OCI-LY7 (cell line): ENCODE measurements around the gene TYK2. TPM values are rescaled to one million over a fixed set of nuclear protein-coding genes. Genes with fewer than 3 reads are reported as not detected.

Experiments used
- BruUV-seq: library from RNA; stranded (reverse); fragments of 400-500 nt; replicated peaks from 2 replicates; lab custom pipeline; 2021; lab: Mats Ljungman, UMichigan
- CTCF ChIA-PET: fragments of 300-600 bp; sonication (Branson Sonifier 250); formaldehyde crosslinking; loops from one replicate; lab custom pipeline; 2022; ENCODE audit warnings: antibody characterized with exemption; ENCODE audit not compliant: unreplicated experiment; lab: Charles Lee
- POLR2A ChIA-PET: fragments of 300-600 bp; sonication (Branson Sonifier 250); formaldehyde crosslinking; loops from one replicate; lab custom pipeline; 2022; ENCODE audit warnings: antibody characterized with exemption; lab: Charles Lee
- DNase-seq: peaks from one replicate; pipeline ENCODE4 v3.0.0-alpha.2; 2015; ENCODE audit warnings: low spot score
- H2AFZ ChIP-seq: fragments of 200-600 bp; sonication (generic), shearing (Covaris generic); 2 replicates; pipeline ENCODE4 v1.6.1; 2014; ENCODE audit warnings: mild to moderate bottlenecking, antibody characterized with exemption, low read length, moderate library complexity
- H3K27ac ChIP-seq: fragments of 200-600 bp; sonication (generic); 2 replicates; pipeline ENCODE4 v1.5.1; 2014; ENCODE audit warnings: mixed run types, low read depth, mild to moderate bottlenecking, moderate library complexity, low read length, inconsistent platforms; ENCODE audit not compliant: poor library complexity, severe bottlenecking
- H3K36me3 ChIP-seq: fragments of 200-600 bp; sonication (generic); 2 replicates; pipeline ENCODE4 v1.6.1; 2014; ENCODE audit warnings: mild to moderate bottlenecking, antibody characterized with exemption, low read length, moderate library complexity, mixed read lengths; ENCODE audit not compliant: insufficient read depth
- H3K4me1 ChIP-seq: fragments of 200-600 bp; sonication (generic); 2 replicates; pipeline ENCODE4 v1.5.1; 2014; ENCODE audit warnings: mild to moderate bottlenecking, low read length; ENCODE audit not compliant: insufficient read depth, poor library complexity, severe bottlenecking
- H3K4me2 ChIP-seq: fragments of 200-600 bp; sonication (generic); 2 replicates; pipeline ENCODE4 v1.6.1; 2014; ENCODE audit warnings: mild to moderate bottlenecking, low read length
- H3K4me3 ChIP-seq: fragments of 200-600 bp; sonication (generic); 2 replicates; pipeline ENCODE4 v1.5.1; 2014; ENCODE audit warnings: mild to moderate bottlenecking, low read depth, low read length; ENCODE audit not compliant: poor library complexity, severe bottlenecking
- H3K79me2 ChIP-seq: fragments of 200-600 bp; sonication (generic); 2 replicates; pipeline ENCODE4 v1.6.1; 2016; ENCODE audit warnings: low read depth, mild to moderate bottlenecking, low read length, moderate library complexity, mixed read lengths; ENCODE audit not compliant: insufficient read depth
- H3K9me2 ChIP-seq: fragments of 200-600 bp; sonication (generic); 2 replicates; pipeline ENCODE4 v1.6.1; 2016; ENCODE audit warnings: mild to moderate bottlenecking, low read length, mixed read lengths; ENCODE audit not compliant: insufficient read depth
- H3K9me3 ChIP-seq: fragments of 200-600 bp; sonication (generic); 2 replicates; pipeline ENCODE4 v1.6.1; 2014; ENCODE audit warnings: mild to moderate bottlenecking, mixed run types, low read length, mixed read lengths
- H4K20me1 ChIP-seq: fragments of 200-600 bp; sonication (generic); 2 replicates; pipeline ENCODE4 v1.6.1; 2014; ENCODE audit warnings: mild to moderate bottlenecking, antibody characterized with exemption, low read length, moderate library complexity, mixed read lengths; ENCODE audit not compliant: insufficient read depth
- EZH2phosphoT487 ChIP-seq: fragments of 200-600 bp; sonication (generic); IDR thresholded peaks from 2 replicates; pipeline ENCODE4 v1.6.1; 2018; ENCODE audit warnings: low read depth, borderline replicate concordance, mild to moderate bottlenecking, mixed run types, antibody characterized with exemption, low read length, moderate library complexity, mixed read lengths
- intact Hi-C: fragments of 100-400 bp; cut with micrococcal nuclease; formaldehyde crosslinking; loops from one replicate; pipeline ENCODE4 v1.10.0; 2022; ENCODE audit not compliant: unreplicated experiment
- total RNA-seq, 2 experiments: library from RNA; depleted of rRNA in 1 of 2; stranded (reverse); fragments of >200 nt in 1 of 2; shearing (Covaris generic) in 1 of 2; gene quantifications; 2 replicates each; pipeline ENCODE4 v1.2.3, GENCODE V29; 2014 to 2022
- TF ChIP-seq, protein P1 (sequence below): fragments of 200-600 bp; sonication (generic); conservative IDR thresholded peaks from 2 replicates; pipeline ENCODE4 v1.5.1; 2014; ENCODE audit warnings: mild to moderate bottlenecking, antibody characterized with exemption, low read length, moderate library complexity, mixed read lengths

The TYK2 gene
- total RNA-seq, 2 experiments from 2014 or later, result 185 to 216 TPM

- no peak for DNase-seq
- intact Hi-C loops, result no loop called here
- Histone ChIP-seq H4K20me1 (no peaks in the 10 kb centered on the region), H3K36me3 (peaks cover 94% of the 10 kb centered on the region), H3K9me2 (no peaks in the 10 kb centered on the region), H3K9me3 (no peaks in the 10 kb centered on the region), H2AFZ (no peak overlapping the region), H3K79me2 (no peaks in the 10 kb centered on the region), H3K4me1 (no peaks in the 10 kb centered on the region), H3K4me3 (no peak overlapping the region), H3K4me2 (no peak overlapping the region), H3K27ac (no peak overlapping the region)
- ChIA-PET POLR2A (no interaction called here), CTCF (interaction anchor here (0.7 kb wide), 1 partner anchor 261 kb away, joined by 3 read pairs; no protein-coding TSS in a partner anchor)
- TF ChIP-seq EZH2phosphoT487, result no peak
- TF ChIP-seq, protein P1, sequence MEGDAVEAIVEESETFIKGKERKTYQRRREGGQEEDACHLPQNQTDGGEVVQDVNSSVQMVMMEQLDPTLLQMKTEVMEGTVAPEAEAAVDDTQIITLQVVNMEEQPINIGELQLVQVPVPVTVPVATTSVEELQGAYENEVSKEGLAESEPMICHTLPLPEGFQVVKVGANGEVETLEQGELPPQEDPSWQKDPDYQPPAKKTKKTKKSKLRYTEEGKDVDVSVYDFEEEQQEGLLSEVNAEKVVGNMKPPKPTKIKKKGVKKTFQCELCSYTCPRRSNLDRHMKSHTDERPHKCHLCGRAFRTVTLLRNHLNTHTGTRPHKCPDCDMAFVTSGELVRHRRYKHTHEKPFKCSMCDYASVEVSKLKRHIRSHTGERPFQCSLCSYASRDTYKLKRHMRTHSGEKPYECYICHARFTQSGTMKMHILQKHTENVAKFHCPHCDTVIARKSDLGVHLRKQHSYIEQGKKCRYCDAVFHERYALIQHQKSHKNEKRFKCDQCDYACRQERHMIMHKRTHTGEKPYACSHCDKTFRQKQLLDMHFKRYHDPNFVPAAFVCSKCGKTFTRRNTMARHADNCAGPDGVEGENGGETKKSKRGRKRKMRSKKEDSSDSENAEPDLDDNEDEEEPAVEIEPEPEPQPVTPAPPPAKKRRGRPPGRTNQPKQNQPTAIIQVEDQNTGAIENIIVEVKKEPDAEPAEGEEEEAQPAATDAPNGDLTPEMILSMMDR, result no peak
- BruUV-seq, result no TSS peak
These were observed 14.9 kb downstream of the TYK2 start for GRCh38 chr19:10365518-10365917.

DNA sequence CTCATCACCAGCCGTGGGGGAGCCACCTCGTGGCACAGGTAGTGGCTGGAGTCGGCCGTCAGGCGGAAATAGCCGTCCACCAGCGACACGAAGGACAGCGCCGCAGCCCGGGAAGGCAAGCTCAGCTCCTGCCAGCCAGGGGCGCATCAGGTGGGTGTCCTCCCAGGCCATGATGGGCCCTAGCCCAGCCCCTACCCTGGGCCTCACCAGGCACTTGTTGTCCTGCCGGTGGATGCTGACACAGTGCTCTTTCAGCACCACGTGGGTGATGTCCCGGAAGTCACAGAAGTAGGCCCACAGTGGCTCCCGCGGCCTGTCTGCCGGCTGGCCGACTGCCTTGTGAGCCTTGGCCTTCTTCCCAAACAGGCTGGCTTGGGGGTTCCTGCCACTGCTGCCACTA lies 15.7 kb downstream of the TYK2 start:
- no TSS peak for BruUV-seq
- TF ChIP-seq, protein P1, result no peak
- TF ChIP-seq EZH2phosphoT487, result no peak
- intact Hi-C loops, result no loop called here
- H3K9me3 ChIP-seq, result no peaks in the 10 kb centered on the region
- H3K4me2 ChIP-seq, result no peak overlapping the region
- H3K36me3 ChIP-seq, result peaks cover 88% of the 10 kb centered on the region
- no peak overlapping the region for H3K4me3 ChIP-seq
- H4K20me1 ChIP-seq, result no peaks in the 10 kb centered on the region
- POLR2A ChIA-PET, result no interaction called here
- DNase-seq, result no peak
- CTCF ChIA-PET, result no interaction called here
- no peak overlapping the region for H3K27ac ChIP-seq
- no peak overlapping the region for H2AFZ ChIP-seq
- no peaks in the 10 kb centered on the region for H3K4me1 ChIP-seq
- H3K79me2 ChIP-seq, result no peaks in the 10 kb centered on the region
- H3K9me2 ChIP-seq, result no peaks in the 10 kb centered on the region

- no peaks in the 10 kb centered on the region for H3K4me1 ChIP-seq
- no TSS peak for BruUV-seq
- no peaks in the 10 kb centered on the region for H3K9me3 ChIP-seq
- no peaks in the 10 kb centered on the region for H3K9me2 ChIP-seq
- H3K27ac ChIP-seq, result no peak overlapping the region
- peaks cover 86% of the 10 kb centered on the region for H3K36me3 ChIP-seq
- DNase-seq, result no peak
- ChIA-PET POLR2A (no interaction called here), CTCF (no interaction called here)
- TF ChIP-seq EZH2phosphoT487, result no peak
- TF ChIP-seq, protein P1, result no peak
- intact Hi-C loops, result no loop called here
- H3K79me2 ChIP-seq, result no peaks in the 10 kb centered on the region
- no peaks in the 10 kb centered on the region for H4K20me1 ChIP-seq
- H3K4me2 ChIP-seq, result no peak overlapping the region
- no peak overlapping the region for H2AFZ ChIP-seq
- no peak overlapping the region for H3K4me3 ChIP-seq
These were observed 16.5 kb downstream of the TYK2 start for GRCh38 chr19:10363789-10364281.
